ENCODE data around the gene TM6SF1. TPM values are rescaled to one million over a fixed set of nuclear protein-coding genes. Genes with fewer than 3 reads are reported as not detected.

TM6SF1 gene
- total RNA-seq, 1 experiment from 2014 or later: not detected

DNA sequence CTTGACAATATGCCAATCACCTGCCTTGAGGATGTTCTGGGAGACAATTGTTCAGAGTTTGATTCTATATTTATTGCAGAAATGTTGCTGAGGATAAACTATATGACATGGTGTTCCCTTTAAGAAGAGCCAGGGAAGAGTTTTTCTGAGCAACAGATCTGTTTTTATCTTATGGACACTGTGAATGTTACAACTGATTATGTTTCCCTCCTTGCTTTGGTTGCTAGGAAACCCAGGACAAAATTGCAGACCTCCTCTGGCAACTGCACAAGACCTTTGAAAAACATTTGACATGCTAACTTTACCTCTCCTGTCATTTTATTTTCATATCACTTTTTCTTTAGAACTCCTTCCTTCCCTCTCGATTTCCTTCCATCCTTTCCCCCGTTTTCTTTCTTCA is 8.2 kb upstream of the TM6SF1 start:
- no TSS peak for BruUV-seq (replicated peaks)

DNA sequence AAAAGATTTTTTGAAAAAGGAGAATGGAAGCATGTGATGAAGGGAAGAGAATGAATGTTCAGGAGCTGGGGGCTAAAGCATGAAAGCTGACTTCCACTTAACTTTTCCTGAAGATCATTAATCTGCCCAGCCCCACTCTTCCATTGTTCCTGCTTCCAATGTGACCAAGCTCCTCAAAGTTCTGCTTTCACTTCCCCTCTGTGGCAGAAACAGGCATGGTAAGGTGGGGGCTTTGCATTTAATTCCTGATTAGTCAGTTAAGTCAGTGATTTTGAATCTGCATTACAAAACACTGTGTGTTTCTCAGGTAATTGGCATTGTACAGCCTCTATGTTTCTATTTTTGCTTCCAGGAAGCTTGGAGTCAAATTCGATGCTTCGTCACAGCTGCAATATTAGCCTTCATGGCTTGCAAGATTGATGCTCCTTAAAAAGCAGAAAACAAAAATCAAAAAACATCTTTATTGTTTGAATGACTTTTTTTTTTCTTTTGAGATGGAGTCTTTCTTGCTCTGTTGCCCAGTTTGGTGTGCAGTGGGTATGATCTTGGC is 7.3 kb upstream of the TM6SF1 start:
- Histone ChIP-seq H3F3A (ENCODE audit: low read length, unreplicated experiment) (no peaks in the 10 kb centered on the region), H3K27me3 (ENCODE audit: low read length) (peaks cover 29% of the 10 kb centered on the region; the same call in 1 of the 2 replicates), H3K9me2 (replicated peaks; ENCODE audit: low read length) (no peaks in the 10 kb centered on the region), H3K79me2 (ENCODE audit: low read length) (no peaks in the 10 kb centered on the region), H3K4me1 (ENCODE audit: insufficient read depth, low read length) (no peaks in the 10 kb centered on the region), H2AFZ (ENCODE audit: low read length) (no peak overlapping the region), H3K27ac (ENCODE audit: low read length) (no peak overlapping the region), H3K4me3 (ENCODE audit: low read length) (no peak overlapping the region), H3K4me2 (ENCODE audit: low read length) (no peak overlapping the region), H3K9ac (ENCODE audit: low read length) (no peak overlapping the region), H3K9me3 (ENCODE audit: low read length) (no peaks in the 10 kb centered on the region), H4K20me1 (ENCODE audit: low read length) (no peaks in the 10 kb centered on the region), H3K36me3 (ENCODE audit: low read depth, low read length) (no peaks in the 10 kb centered on the region)
- intact Hi-C loops (cut with micrococcal nuclease): no loop called here
- ATAC-seq: no peak
- DNase-seq: no peak
- BruUV-seq (replicated peaks): no TSS peak
- CTCF ChIA-PET: no interaction called here
- no peak for TF ChIP-seq EZH2phosphoT487 (IDR thresholded peaks at IDR 0.05; ENCODE audit: borderline replicate concordance, low read length)
- TF ChIP-seq EZH2 (IDR thresholded peaks at IDR 0.05; ENCODE audit: low read length, unreplicated experiment): no peak
- TF ChIP-seq, protein P1, sequence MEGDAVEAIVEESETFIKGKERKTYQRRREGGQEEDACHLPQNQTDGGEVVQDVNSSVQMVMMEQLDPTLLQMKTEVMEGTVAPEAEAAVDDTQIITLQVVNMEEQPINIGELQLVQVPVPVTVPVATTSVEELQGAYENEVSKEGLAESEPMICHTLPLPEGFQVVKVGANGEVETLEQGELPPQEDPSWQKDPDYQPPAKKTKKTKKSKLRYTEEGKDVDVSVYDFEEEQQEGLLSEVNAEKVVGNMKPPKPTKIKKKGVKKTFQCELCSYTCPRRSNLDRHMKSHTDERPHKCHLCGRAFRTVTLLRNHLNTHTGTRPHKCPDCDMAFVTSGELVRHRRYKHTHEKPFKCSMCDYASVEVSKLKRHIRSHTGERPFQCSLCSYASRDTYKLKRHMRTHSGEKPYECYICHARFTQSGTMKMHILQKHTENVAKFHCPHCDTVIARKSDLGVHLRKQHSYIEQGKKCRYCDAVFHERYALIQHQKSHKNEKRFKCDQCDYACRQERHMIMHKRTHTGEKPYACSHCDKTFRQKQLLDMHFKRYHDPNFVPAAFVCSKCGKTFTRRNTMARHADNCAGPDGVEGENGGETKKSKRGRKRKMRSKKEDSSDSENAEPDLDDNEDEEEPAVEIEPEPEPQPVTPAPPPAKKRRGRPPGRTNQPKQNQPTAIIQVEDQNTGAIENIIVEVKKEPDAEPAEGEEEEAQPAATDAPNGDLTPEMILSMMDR (conservative IDR thresholded peaks at IDR 0.05; ENCODE audit: low read depth, low read length): no peak
- POLR2A ChIA-PET (ENCODE audit: unreplicated experiment): no interaction called here

More for the DNA sequence above, 8.2 kb upstream of the TM6SF1 start:
- Histone ChIP-seq H3K4me1 (ENCODE audit: insufficient read depth, low read length) (no peaks in the 10 kb centered on the region), H3K9ac (ENCODE audit: low read length) (no peak overlapping the region), H3K79me2 (ENCODE audit: low read length) (no peaks in the 10 kb centered on the region), H3K4me2 (ENCODE audit: low read length) (no peak overlapping the region), H2AFZ (ENCODE audit: low read length) (no peak overlapping the region), H3K27ac (ENCODE audit: low read length) (no peak overlapping the region), H4K20me1 (ENCODE audit: low read length) (no peaks in the 10 kb centered on the region), H3F3A (ENCODE audit: low read length, unreplicated experiment) (no peaks in the 10 kb centered on the region), H3K9me2 (replicated peaks; ENCODE audit: low read length) (no peaks in the 10 kb centered on the region), H3K9me3 (ENCODE audit: low read length) (no peaks in the 10 kb centered on the region), H3K27me3 (ENCODE audit: low read length) (peaks cover 29% of the 10 kb centered on the region; the same call in 1 of the 2 replicates), H3K4me3 (ENCODE audit: low read length) (no peak overlapping the region), H3K36me3 (ENCODE audit: low read depth, low read length) (no peaks in the 10 kb centered on the region)
- DNase-seq: no peak
- CTCF ChIA-PET: no interaction called here
- intact Hi-C loops (cut with micrococcal nuclease): no loop called here
- no peak for TF ChIP-seq EZH2phosphoT487 (IDR thresholded peaks at IDR 0.05; ENCODE audit: borderline replicate concordance, low read length)
- TF ChIP-seq EZH2 (IDR thresholded peaks at IDR 0.05; ENCODE audit: low read length, unreplicated experiment): no peak
- TF ChIP-seq, protein P1 (conservative IDR thresholded peaks at IDR 0.05; ENCODE audit: low read depth, low read length): no peak
- POLR2A ChIA-PET (ENCODE audit: unreplicated experiment): no interaction called here
- ATAC-seq: no peak

- TF ChIP-seq EZH2 (IDR thresholded peaks at IDR 0.05; ENCODE audit: low read length, unreplicated experiment): no peak
- TF ChIP-seq EZH2phosphoT487 (IDR thresholded peaks at IDR 0.05; ENCODE audit: borderline replicate concordance, low read length): no peak
- TF ChIP-seq, protein P1 (conservative IDR thresholded peaks at IDR 0.05; ENCODE audit: low read depth, low read length): no peak
- POLR2A ChIA-PET (ENCODE audit: unreplicated experiment): no interaction called here
- H3K27me3 ChIP-seq (ENCODE audit: low read length): peaks cover 22% of the 10 kb centered on the region; the same call in 1 of the 2 replicates
These were observed 5.1 kb upstream of the TM6SF1 start for GRCh38 chr15:83102346-83102745.

More at GRCh38 chr15:83102346-83102745, 5.1 kb upstream of the TM6SF1 start:
- DNase-seq (no peak), ATAC-seq (no peak)
- H4K20me1 ChIP-seq (ENCODE audit: low read length): no peaks in the 10 kb centered on the region
- H2AFZ ChIP-seq (ENCODE audit: low read length): no peak overlapping the region
- no peak overlapping the region for H3K9ac ChIP-seq (ENCODE audit: low read length)
- H3K4me3 ChIP-seq (ENCODE audit: low read length): no peak overlapping the region
- intact Hi-C loops (cut with micrococcal nuclease): no loop called here
- H3K9me2 ChIP-seq (replicated peaks; ENCODE audit: low read length): no peaks in the 10 kb centered on the region
- H3K36me3 ChIP-seq (ENCODE audit: low read depth, low read length): no peaks in the 10 kb centered on the region
- H3K4me1 ChIP-seq (ENCODE audit: insufficient read depth, low read length): no peaks in the 10 kb centered on the region
- no peaks in the 10 kb centered on the region for H3K9me3 ChIP-seq (ENCODE audit: low read length)
- H3F3A ChIP-seq (ENCODE audit: low read length, unreplicated experiment): no peaks in the 10 kb centered on the region
- BruUV-seq (replicated peaks): no TSS peak
- CTCF ChIA-PET: no interaction called here
- no peak overlapping the region for H3K27ac ChIP-seq (ENCODE audit: low read length)
- H3K4me2 ChIP-seq (ENCODE audit: low read length): no peak overlapping the region
- H3K79me2 ChIP-seq (ENCODE audit: low read length): no peaks in the 10 kb centered on the region

All from PC-3 (cell line).